Suprapubic skin (tissue), 4 donors: Measurements from ENCODE around the gene TTR. TPM values are rescaled to one million over a fixed set of nuclear protein-coding genes. Genes with fewer than 3 reads are reported as not detected.

Experiments
- DNase-seq, 2 donors: peaks; one replicate each; pipeline ENCODE4 v3.0.0-alpha.2; 2019; ENCODE audit warnings: low spot score in 2 of 2
- H3K27ac ChIP-seq: fragments of 200-600 bp; sonication (generic); one replicate; pipeline ENCODE4 v1.5.1; 2019
- H3K27me3 ChIP-seq: fragments of 200-600 bp; sonication (generic); one replicate; pipeline ENCODE4 v1.5.1; 2019
- H3K36me3 ChIP-seq: fragments of 200-600 bp; sonication (generic); one replicate; pipeline ENCODE4 v1.5.1; 2019
- H3K4me1 ChIP-seq: fragments of 200-600 bp; sonication (generic); one replicate; pipeline ENCODE4 v1.5.1; 2019
- H3K4me3 ChIP-seq: fragments of 200-600 bp; sonication (generic); one replicate; pipeline ENCODE4 v1.5.1; 2019; ENCODE audit warnings: mild to moderate bottlenecking
- H3K9me3 ChIP-seq: fragments of 200-600 bp; sonication (generic); one replicate; pipeline ENCODE4 v1.5.1; 2019
- CTCF ChIP-seq, 2 donors: fragments of 200-600 bp in 1 of 2; fragments of 450-650 bp in 1 of 2; sonication (generic) in 1 of 2; IDR thresholded peaks; one replicate each; pipeline ENCODE4 v1.5.1; 2016 to 2019; ENCODE audit warnings: antibody characterized with exemption in 2 of 2, mild to moderate bottlenecking in 1 of 2, moderate library complexity in 1 of 2
- EP300 ChIP-seq: sonication (generic); formaldehyde crosslinking; IDR thresholded peaks from one replicate; pipeline ENCODE4 v1.6.1; 2017; ENCODE audit warnings: antibody characterized with exemption
- POLR2A ChIP-seq, 2 donors: fragments of 450-650 bp; IDR thresholded peaks; one replicate each; pipeline ENCODE4 v1.6.1; 2017; ENCODE audit warnings: antibody characterized with exemption in 2 of 2, mild to moderate bottlenecking in 2 of 2, moderate library complexity in 2 of 2
- POLR2AphosphoS5 ChIP-seq, 3 donors: sonication (generic); formaldehyde crosslinking; IDR thresholded peaks; one replicate each; pipeline ENCODE4 v1.6.1; 2017; ENCODE audit warnings: antibody characterized with exemption in 3 of 3
- WGBS: methylation state at CpG from one replicate; pipeline ENCODE4 v1.1.5; 2018; 5-methylcytosine and 5-hydroxymethylcytosine counted together
- total RNA-seq, 4 donors: library from RNA; depleted of rRNA; stranded (reverse); fragments of >200 nt; gene quantifications; one replicate each; pipeline ENCODE4 v1.1.0, GENCODE V29; 2016

The TTR gene
- total RNA-seq, 4 donors from 2014 or later: not detected

GRCh38 chr18:31577195-31577594, 14.5 kb upstream of the TTR start:
- Histone ChIP-seq H3K36me3 (no peaks in the 10 kb centered on the region), H3K27me3 (no peaks in the 10 kb centered on the region), H3K27ac (no peak overlapping the region), H3K4me3 (no peak overlapping the region), H3K9me3 (no peaks in the 10 kb centered on the region), H3K4me1 (peaks cover 10% of the 10 kb centered on the region)
- TF ChIP-seq CTCF (IDR thresholded peaks at IDR 0.05) (no peak), POLR2AphosphoS5 (IDR thresholded peaks at IDR 0.05) (no peak), EP300 (no peak), POLR2A (IDR thresholded peaks at IDR 0.05) (no peak)
- 92% methylated on average over 1 of the region's 1 CpG for WGBS
- no peak for DNase-seq

GRCh38 chr18:31578126-31578525, 13.6 kb upstream of the TTR start:
- H3K36me3 ChIP-seq: no peaks in the 10 kb centered on the region
- H3K4me1 ChIP-seq: peaks cover 5% of the 10 kb centered on the region
- no peak overlapping the region for H3K4me3 ChIP-seq
- TF ChIP-seq EP300: no peak
- no peaks in the 10 kb centered on the region for H3K27me3 ChIP-seq
- WGBS: 93% methylated on average over 4 of the region's 4 CpGs
- DNase-seq: no peak
- H3K27ac ChIP-seq: no peak overlapping the region
- H3K9me3 ChIP-seq: no peaks in the 10 kb centered on the region

- DNase-seq: no peak
- peaks cover 5% of the 10 kb centered on the region for H3K4me1 ChIP-seq
- WGBS: 96% methylated on average over 2 of the region's 2 CpGs
- no peaks in the 10 kb centered on the region for H3K9me3 ChIP-seq
- TF ChIP-seq POLR2A (IDR thresholded peaks at IDR 0.05) (no peak), POLR2AphosphoS5 (IDR thresholded peaks at IDR 0.05) (no peak), CTCF (IDR thresholded peaks at IDR 0.05) (no peak), EP300 (no peak)
- H3K4me3 ChIP-seq: no peak overlapping the region
- no peaks in the 10 kb centered on the region for H3K36me3 ChIP-seq
- H3K27ac ChIP-seq: no peak overlapping the region
- no peaks in the 10 kb centered on the region for H3K27me3 ChIP-seq
Measured at GRCh38 chr18:31579375-31579774, 12.3 kb upstream of the TTR start.

- Histone ChIP-seq H3K4me3 (no peak overlapping the region), H3K27me3 (no peaks in the 10 kb centered on the region), H3K4me1 (no peaks in the 10 kb centered on the region), H3K27ac (no peak overlapping the region), H3K36me3 (no peaks in the 10 kb centered on the region), H3K9me3 (no peaks in the 10 kb centered on the region)
- DNase-seq: no peak
- 13% methylated on average over 4 of the region's 4 CpGs for WGBS
- TF ChIP-seq POLR2AphosphoS5 (IDR thresholded peaks at IDR 0.05): no peak
- TF ChIP-seq POLR2A (IDR thresholded peaks at IDR 0.05): no peak
- TF ChIP-seq EP300: no peak
- TF ChIP-seq CTCF (IDR thresholded peaks at IDR 0.05): no peak
Measured at GRCh38 chr18:31581498-31582197, 10.0 kb upstream of the TTR start.

- 95% methylated on average over 5 of the region's 5 CpGs for whole genome bisulfite sequencing
- Histone ChIP-seq H3K27ac (no peak overlapping the region), H3K4me1 (no peaks in the 10 kb centered on the region), H3K36me3 (no peaks in the 10 kb centered on the region), H3K4me3 (no peak overlapping the region), H3K27me3 (no peaks in the 10 kb centered on the region), H3K9me3 (no peaks in the 10 kb centered on the region)
- TF ChIP-seq EP300: no peak
- no peak for TF ChIP-seq CTCF (IDR thresholded peaks at IDR 0.05)
- no peak for TF ChIP-seq POLR2AphosphoS5 (IDR thresholded peaks at IDR 0.05)
- no peak for TF ChIP-seq POLR2A (IDR thresholded peaks at IDR 0.05)
- DNase-seq: no peak
Measured at GRCh38 chr18:31583185-31583854, 8.4 kb upstream of the TTR start.
